ENCODE measurements around the gene COPB1. TPM values are rescaled to one million over a fixed set of nuclear protein-coding genes. Genes with fewer than 3 reads are reported as not detected.

The COPB1 gene
- total and polyA plus RNA-seq, 9 of the 15 experiments (the other 6 are each of a cell fraction or from before 2014, with no cell fraction given), result 64.7 to 188 (median 91.6) TPM

DNA sequence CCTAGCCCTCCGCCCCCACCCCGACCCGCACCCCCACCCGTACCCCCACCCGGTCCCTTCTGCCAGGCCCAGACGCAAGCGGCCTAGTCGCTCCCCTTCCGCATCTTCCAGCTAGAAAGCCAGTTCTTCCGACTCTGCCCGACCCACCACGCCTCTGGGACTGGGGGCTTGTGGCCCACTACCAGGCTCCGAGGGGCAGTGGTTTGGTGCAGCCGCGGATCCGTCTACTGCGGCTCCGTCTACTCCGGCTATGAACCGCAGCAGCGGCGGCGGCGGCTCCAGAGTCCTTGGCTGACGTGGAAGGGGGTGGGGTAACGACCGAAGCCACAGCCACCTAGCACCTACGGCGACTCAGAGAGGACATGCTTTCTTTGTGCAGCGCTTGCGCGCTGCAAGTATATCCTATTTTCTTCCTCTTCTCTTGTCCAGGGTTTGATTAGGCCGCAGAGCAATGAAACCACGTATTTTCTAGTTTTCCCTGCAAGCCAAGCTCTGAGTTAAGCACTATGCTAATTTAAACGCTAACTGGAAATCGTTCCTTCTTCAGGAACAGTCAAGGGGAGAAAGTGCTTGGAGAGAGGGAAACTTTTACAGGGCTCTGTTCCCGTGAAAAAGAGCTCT, at the start of gene COPB1 (continued):
- TF ChIP-seq NR2C1 (IDR thresholded peaks at IDR 0.05) (peak; percentile 6; the same call in 1 of the 2 replicates), NR2C1 (tag; IDR thresholded peaks at IDR 0.05) (0 out of 2 replicates have a peak, but pooled peaks have one; percentile 13), CHD1 (IDR thresholded peaks at IDR 0.05; ENCODE audit: low read length) (peak; percentile 59), ELF1 (tag; IDR thresholded peaks at IDR 0.05) (0 out of 2 replicates have a peak, but pooled peaks have one; percentile 39), YY1 (IDR thresholded peaks at IDR 0.05; ENCODE audit: borderline replicate concordance in 1 of 3, control insufficient read depth in 1 of 3, extremely low read depth in 1 of 3, insufficient read depth in 3 of 3, insufficient read length in 1 of 3, insufficient replicate concordance in 2 of 3, low read depth in 1 of 3, low read length in 2 of 3) (peak in 1 of 3 experiments; percentile 13), XRCC3 (IDR thresholded peaks at IDR 0.05) (no peak), TEAD1 (CRISPR knock-in tag; IDR thresholded peaks at IDR 0.05) (peak in 1 of 2 experiments; percentile 26; a peak in 1 of 4 replicates), CREB1 (IDR thresholded peaks at IDR 0.05) (peak; percentile 76), CREB1 (CRISPR knock-in tag; IDR thresholded peaks at IDR 0.05) (peak; percentile 69), ZFX (CRISPR knock-in tag; IDR thresholded peaks at IDR 0.05) (peak; percentile 95), ZNF3 (CRISPR knock-in tag; IDR thresholded peaks at IDR 0.05) (no peak), JUN (IDR thresholded peaks at IDR 0.05; ENCODE audit: borderline replicate concordance, low read depth, low read length) (0 out of 2 replicates have a peak, but pooled peaks have one; percentile 26), JUN (CRISPR knock-in tag; IDR thresholded peaks at IDR 0.05; ENCODE audit: borderline replicate concordance) (no peak), TEAD4 (IDR thresholded peaks at IDR 0.05; ENCODE audit: low read length) (peak; percentile 29; the same call in 1 of the 2 replicates), TEAD4 (CRISPR knock-in tag; IDR thresholded peaks at IDR 0.05; ENCODE audit: borderline replicate concordance) (no peak)
- TF ChIP-seq, protein P1, sequence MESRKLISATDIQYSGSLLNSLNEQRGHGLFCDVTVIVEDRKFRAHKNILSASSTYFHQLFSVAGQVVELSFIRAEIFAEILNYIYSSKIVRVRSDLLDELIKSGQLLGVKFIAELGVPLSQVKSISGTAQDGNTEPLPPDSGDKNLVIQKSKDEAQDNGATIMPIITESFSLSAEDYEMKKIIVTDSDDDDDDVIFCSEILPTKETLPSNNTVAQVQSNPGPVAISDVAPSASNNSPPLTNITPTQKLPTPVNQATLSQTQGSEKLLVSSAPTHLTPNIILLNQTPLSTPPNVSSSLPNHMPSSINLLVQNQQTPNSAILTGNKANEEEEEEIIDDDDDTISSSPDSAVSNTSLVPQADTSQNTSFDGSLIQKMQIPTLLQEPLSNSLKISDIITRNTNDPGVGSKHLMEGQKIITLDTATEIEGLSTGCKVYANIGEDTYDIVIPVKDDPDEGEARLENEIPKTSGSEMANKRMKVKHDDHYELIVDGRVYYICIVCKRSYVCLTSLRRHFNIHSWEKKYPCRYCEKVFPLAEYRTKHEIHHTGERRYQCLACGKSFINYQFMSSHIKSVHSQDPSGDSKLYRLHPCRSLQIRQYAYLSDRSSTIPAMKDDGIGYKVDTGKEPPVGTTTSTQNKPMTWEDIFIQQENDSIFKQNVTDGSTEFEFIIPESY (CRISPR knock-in tag; IDR thresholded peaks at IDR 0.05), result peak; percentile 44
- TF ChIP-seq, protein P2, sequence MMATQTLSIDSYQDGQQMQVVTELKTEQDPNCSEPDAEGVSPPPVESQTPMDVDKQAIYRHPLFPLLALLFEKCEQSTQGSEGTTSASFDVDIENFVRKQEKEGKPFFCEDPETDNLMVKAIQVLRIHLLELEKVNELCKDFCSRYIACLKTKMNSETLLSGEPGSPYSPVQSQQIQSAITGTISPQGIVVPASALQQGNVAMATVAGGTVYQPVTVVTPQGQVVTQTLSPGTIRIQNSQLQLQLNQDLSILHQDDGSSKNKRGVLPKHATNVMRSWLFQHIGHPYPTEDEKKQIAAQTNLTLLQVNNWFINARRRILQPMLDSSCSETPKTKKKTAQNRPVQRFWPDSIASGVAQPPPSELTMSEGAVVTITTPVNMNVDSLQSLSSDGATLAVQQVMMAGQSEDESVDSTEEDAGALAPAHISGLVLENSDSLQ (IDR thresholded peaks at IDR 0.05), result no peak
- TF ChIP-seq, protein P3, sequence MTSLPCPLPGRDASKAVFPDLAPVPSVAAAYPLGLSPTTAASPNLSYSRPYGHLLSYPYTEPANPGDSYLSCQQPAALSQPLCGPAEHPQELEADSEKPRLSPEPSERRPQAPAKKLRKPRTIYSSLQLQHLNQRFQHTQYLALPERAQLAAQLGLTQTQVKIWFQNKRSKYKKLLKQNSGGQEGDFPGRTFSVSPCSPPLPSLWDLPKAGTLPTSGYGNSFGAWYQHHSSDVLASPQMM (CRISPR knock-in tag; IDR thresholded peaks at IDR 0.05), result no peak
- TF ChIP-seq, protein P4, sequence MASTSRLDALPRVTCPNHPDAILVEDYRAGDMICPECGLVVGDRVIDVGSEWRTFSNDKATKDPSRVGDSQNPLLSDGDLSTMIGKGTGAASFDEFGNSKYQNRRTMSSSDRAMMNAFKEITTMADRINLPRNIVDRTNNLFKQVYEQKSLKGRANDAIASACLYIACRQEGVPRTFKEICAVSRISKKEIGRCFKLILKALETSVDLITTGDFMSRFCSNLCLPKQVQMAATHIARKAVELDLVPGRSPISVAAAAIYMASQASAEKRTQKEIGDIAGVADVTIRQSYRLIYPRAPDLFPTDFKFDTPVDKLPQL (IDR thresholded peaks at IDR 0.05; ENCODE audit: extremely low read depth, insufficient read length), result no peak
- TF ChIP-seq, protein P5, sequence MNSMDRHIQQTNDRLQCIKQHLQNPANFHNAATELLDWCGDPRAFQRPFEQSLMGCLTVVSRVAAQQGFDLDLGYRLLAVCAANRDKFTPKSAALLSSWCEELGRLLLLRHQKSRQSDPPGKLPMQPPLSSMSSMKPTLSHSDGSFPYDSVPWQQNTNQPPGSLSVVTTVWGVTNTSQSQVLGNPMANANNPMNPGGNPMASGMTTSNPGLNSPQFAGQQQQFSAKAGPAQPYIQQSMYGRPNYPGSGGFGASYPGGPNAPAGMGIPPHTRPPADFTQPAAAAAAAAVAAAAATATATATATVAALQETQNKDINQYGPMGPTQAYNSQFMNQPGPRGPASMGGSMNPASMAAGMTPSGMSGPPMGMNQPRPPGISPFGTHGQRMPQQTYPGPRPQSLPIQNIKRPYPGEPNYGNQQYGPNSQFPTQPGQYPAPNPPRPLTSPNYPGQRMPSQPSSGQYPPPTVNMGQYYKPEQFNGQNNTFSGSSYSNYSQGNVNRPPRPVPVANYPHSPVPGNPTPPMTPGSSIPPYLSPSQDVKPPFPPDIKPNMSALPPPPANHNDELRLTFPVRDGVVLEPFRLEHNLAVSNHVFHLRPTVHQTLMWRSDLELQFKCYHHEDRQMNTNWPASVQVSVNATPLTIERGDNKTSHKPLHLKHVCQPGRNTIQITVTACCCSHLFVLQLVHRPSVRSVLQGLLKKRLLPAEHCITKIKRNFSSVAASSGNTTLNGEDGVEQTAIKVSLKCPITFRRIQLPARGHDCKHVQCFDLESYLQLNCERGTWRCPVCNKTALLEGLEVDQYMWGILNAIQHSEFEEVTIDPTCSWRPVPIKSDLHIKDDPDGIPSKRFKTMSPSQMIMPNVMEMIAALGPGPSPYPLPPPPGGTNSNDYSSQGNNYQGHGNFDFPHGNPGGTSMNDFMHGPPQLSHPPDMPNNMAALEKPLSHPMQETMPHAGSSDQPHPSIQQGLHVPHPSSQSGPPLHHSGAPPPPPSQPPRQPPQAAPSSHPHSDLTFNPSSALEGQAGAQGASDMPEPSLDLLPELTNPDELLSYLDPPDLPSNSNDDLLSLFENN (IDR thresholded peaks at IDR 0.05; ENCODE audit: low read depth in 2 of 2, low read length in 2 of 2), result peak in 1 of 2 experiments; percentile 62; a peak in 1 of 4 replicates

All from K562 (cell line).